H1 (cell line): ENCODE results near the gene MGME1. TPM values are rescaled to one million over a fixed set of nuclear protein-coding genes. Genes with fewer than 3 reads are reported as not detected.
A peak's percentile ranks its signal among the peaks of the same experiment; 100 is the strongest.

Experiments
- CTCF ChIA-PET: fragments of 300-600 bp; sonication (Branson Sonifier 250); formaldehyde crosslinking; loops from one replicate; lab custom pipeline; 2021; ENCODE audit not compliant: partially characterized antibody; lab: Charles Lee
- POLR2A ChIA-PET: fragments of 300-600 bp; sonication (Branson Sonifier 250); formaldehyde crosslinking; loops from one replicate; lab custom pipeline; 2021; ENCODE audit warnings: inconsistent platforms; ENCODE audit not compliant: partially characterized antibody; lab: Charles Lee
- DNase-seq, 2 experiments: peaks; one replicate each; pipeline versions ENCODE4 v3.0.0 to v3.0.0-alpha.2; 2010 to 2022; ENCODE audit warnings: low spot score in 2 of 2, low read depth in 1 of 2, mixed read lengths in 1 of 2
- FAIRE-seq: peaks from 2 replicates; lab custom pipeline; 2011; peaks lifted over from hg19 to GRCh38; lab: Jason Lieb, UNC
- H2AFZ ChIP-seq: 2 replicates; pipeline ENCODE4 v1.8.1; 2012; ENCODE audit warnings: low read length, inconsistent platforms
- H2AK5ac ChIP-seq: 2 replicates; pipeline ENCODE4 v1.6.1; 2013; ENCODE audit warnings: low read depth, low read length
- H2BK120ac ChIP-seq: replicated peaks from 2 replicates; pipeline ENCODE3; 2013; ENCODE audit warnings: low read depth, low read length, inconsistent platforms
- H2BK12ac ChIP-seq: 2 replicates; pipeline ENCODE4 v1.6.1; 2013; ENCODE audit warnings: low read depth, low read length
- H2BK15ac ChIP-seq: 2 replicates; pipeline ENCODE4 v1.6.1; 2013; ENCODE audit warnings: low read length
- H2BK20ac ChIP-seq: 2 replicates; pipeline ENCODE4 v1.6.1; 2013; ENCODE audit warnings: low read length
- H2BK5ac ChIP-seq: 2 replicates; pipeline ENCODE4 v1.6.1; 2013; ENCODE audit warnings: low read depth, low read length
- H3K14ac ChIP-seq: 2 replicates; pipeline ENCODE4 v1.6.1; 2013; ENCODE audit warnings: inconsistent platforms; ENCODE audit not compliant: insufficient read length
- H3K18ac ChIP-seq: 2 replicates; pipeline ENCODE4 v1.6.1; 2013; ENCODE audit warnings: low read length; ENCODE audit errors: extremely low read depth
- H3K23ac ChIP-seq: 2 replicates; pipeline ENCODE4 v1.6.1; 2013; ENCODE audit warnings: inconsistent platforms; ENCODE audit not compliant: insufficient read length
- H3K23me2 ChIP-seq: 2 replicates; pipeline ENCODE4 v1.6.1; 2013; ENCODE audit warnings: low read depth, low read length
- H3K27ac ChIP-seq: 2 replicates; pipeline ENCODE4 v1.6.1; 2011; ENCODE audit warnings: low read depth, low read length, inconsistent platforms
- H3K27me3 ChIP-seq, 4 experiments: replicated peaks in 1 of 4; 1 replicate in 1 of 4; 2 replicates in 3 of 4; pipeline versions ENCODE4 v1.6.1 to v1.8.1; 2011 to 2013; ENCODE audit warnings: low read length in 3 of 4, mild to moderate bottlenecking in 3 of 4, inconsistent platforms in 2 of 4, mixed read lengths in 2 of 4, moderate library complexity in 1 of 4; ENCODE audit not compliant: control insufficient read depth in 3 of 4, insufficient read depth in 3 of 4; ENCODE audit errors: extremely low read depth in 1 of 4
- H3K36me3 ChIP-seq, 4 experiments: 2 replicates each; pipeline versions ENCODE4 v1.6.1 to v1.8.1; 2011 to 2013; ENCODE audit warnings: mild to moderate bottlenecking in 4 of 4, low read length in 3 of 4, moderate library complexity in 2 of 4, control low read depth in 1 of 4, inconsistent platforms in 1 of 4; ENCODE audit not compliant: insufficient read depth in 4 of 4, control insufficient read depth in 2 of 4
- H3K4ac ChIP-seq: replicated peaks from 2 replicates; pipeline ENCODE3; 2013; ENCODE audit warnings: low read length, low read depth, mixed read lengths, inconsistent platforms; ENCODE audit not compliant: insufficient read length
- H3K4me1 ChIP-seq, 4 experiments: replicated peaks in 1 of 4; 1 replicate in 1 of 4; 2 replicates in 3 of 4; pipeline versions ENCODE4 v1.6.1 to v1.8.1; 2011 to 2013; ENCODE audit warnings: low read length in 3 of 4, inconsistent platforms in 2 of 4, mixed read lengths in 1 of 4; ENCODE audit not compliant: insufficient read depth in 4 of 4, control insufficient read depth in 3 of 4
- H3K4me2 ChIP-seq, 2 experiments: 2 replicates each; pipeline versions ENCODE4 v1.6.1 to v1.8.1; 2011 to 2013; ENCODE audit warnings: low read depth in 2 of 2, low read length in 2 of 2, control low read depth in 1 of 2, inconsistent platforms in 1 of 2, mild to moderate bottlenecking in 1 of 2; ENCODE audit not compliant: insufficient read depth in 1 of 2
- H3K4me3 ChIP-seq, 4 experiments: fragments of 200-600, 300-600 bp in 1 of 4; sonication (generic), shearing (Covaris generic), sonication (Bioruptor Twin) in 1 of 4; 2 replicates each; pipeline versions ENCODE4 v1.5.1 to v1.8.1; 2011 to 2016; ENCODE audit warnings: low read length in 4 of 4, low read depth in 3 of 4, control low read depth in 2 of 4, inconsistent platforms in 2 of 4, mild to moderate bottlenecking in 2 of 4, mixed read lengths in 1 of 4, moderate library complexity in 1 of 4; ENCODE audit not compliant: insufficient read depth in 2 of 4; ENCODE audit errors: extremely low read depth in 1 of 4
- H3K56ac ChIP-seq: replicated peaks from 2 replicates; pipeline ENCODE3; 2013; ENCODE audit warnings: low read depth, mild to moderate bottlenecking, mixed read lengths, low read length, inconsistent platforms; ENCODE audit not compliant: insufficient read length
- H3K79me1 ChIP-seq: 2 replicates; pipeline ENCODE4 v1.6.1; 2013; ENCODE audit warnings: low read depth, low read length, control low read depth
- H3K79me2 ChIP-seq, 2 experiments: 2 replicates each; pipeline versions ENCODE4 v1.6.1 to v1.8.1; 2012 to 2013; ENCODE audit warnings: low read length in 2 of 2, mild to moderate bottlenecking in 2 of 2, inconsistent platforms in 1 of 2; ENCODE audit not compliant: insufficient read depth in 2 of 2, control insufficient read depth in 1 of 2
- H3K9ac ChIP-seq, 4 experiments: replicated peaks in 1 of 4; 1 replicate in 1 of 4; 2 replicates in 3 of 4; pipeline versions ENCODE4 v1.6.1 to v1.8.1; 2011 to 2013; ENCODE audit warnings: low read depth in 3 of 4, low read length in 3 of 4, control low read depth in 2 of 4, mild to moderate bottlenecking in 2 of 4, moderate library complexity in 2 of 4, inconsistent platforms in 1 of 4; ENCODE audit errors: extremely low read depth in 1 of 4
- H3K9me3 ChIP-seq, 2 experiments: 2 replicates each; pipeline versions ENCODE4 v1.6.1 to v1.8.1; 2012 to 2013; ENCODE audit warnings: mild to moderate bottlenecking in 2 of 2, moderate library complexity in 2 of 2, control low read depth in 1 of 2, inconsistent platforms in 1 of 2, low read depth in 1 of 2, low read length in 1 of 2, mixed read lengths in 1 of 2; ENCODE audit not compliant: insufficient read depth in 2 of 2
- H4K20me1 ChIP-seq, 2 experiments: replicated peaks in 1 of 2; 2 replicates each; pipeline versions ENCODE3 to v1.8.1; 2011 to 2013; ENCODE audit warnings: inconsistent platforms in 2 of 2, low read length in 2 of 2, mild to moderate bottlenecking in 1 of 2; ENCODE audit not compliant: insufficient read depth in 2 of 2, control insufficient read depth in 1 of 2
- H4K5ac ChIP-seq: 2 replicates; pipeline ENCODE4 v1.6.1; 2013; ENCODE audit warnings: low read length, low read depth, mixed read lengths, inconsistent platforms; ENCODE audit not compliant: insufficient read length
- H4K8ac ChIP-seq: 2 replicates; pipeline ENCODE4 v1.8.0; 2013; ENCODE audit warnings: mild to moderate bottlenecking, moderate library complexity, low read length, inconsistent platforms; ENCODE audit not compliant: insufficient read depth; ENCODE audit errors: extremely low read depth
- H4K91ac ChIP-seq: replicated peaks from 2 replicates; pipeline ENCODE3; 2013; ENCODE audit warnings: low read length, mixed read lengths, inconsistent platforms; ENCODE audit not compliant: insufficient read length
- ASH2L ChIP-seq: fragments of 200-600, 300-600 bp; sonication (generic); IDR thresholded peaks from one replicate; pipeline ENCODE4 v1.7.1; 2017; ENCODE audit warnings: low read length
- ATF2 ChIP-seq: IDR thresholded peaks from 2 replicates; pipeline ENCODE4 v1.6.1; 2012; ENCODE audit warnings: low read length, inconsistent platforms
- CEBPB ChIP-seq: IDR thresholded peaks from 2 replicates; pipeline ENCODE4 v1.6.1; 2012; ENCODE audit warnings: low read depth, low read length
- RFX5 ChIP-seq: IDR thresholded peaks from 2 replicates; pipeline ENCODE4 v1.6.1; 2011; ENCODE audit warnings: low read depth, low read length, improper control_type of control experiment, borderline replicate concordance
- SIN3A ChIP-seq, 2 experiments: IDR thresholded peaks in 1 of 2; conservative IDR thresholded peaks in 1 of 2; 2 replicates each; pipeline ENCODE4 v1.6.1; 2011 to 2012; ENCODE audit warnings: low read length in 2 of 2, improper control_type of control experiment in 1 of 2, low read depth in 1 of 2, mild to moderate bottlenecking in 1 of 2
- WGBS, 2 experiments: shearing (Covaris generic) in 1 of 2; methylation state at CpG; one replicate each; pipeline versions ENCODE4 v1.1.6 to v1.1.7; 2013 to 2015; ENCODE audit warnings: low lambda C conversion rate in 2 of 2, mixed read lengths in 2 of 2, inconsistent platforms in 1 of 2, low coverage in 1 of 2, missing lambda C conversion rate in 1 of 2; ENCODE audit not compliant: insufficient replicate concordance in 2 of 2, insufficient coverage in 1 of 2, insufficient read length in 1 of 2; ENCODE audit errors: extremely low coverage in 1 of 2, missing lambda C conversion rate in 1 of 2; 5-methylcytosine and 5-hydroxymethylcytosine counted together
- polyA plus RNA-seq, 7 experiments: library from polyadenylated mRNA; depleted of rRNA in 3 of 7; stranded (reverse) in 5 of 7; unstranded in 2 of 7; fragments of >200 nt in 5 of 7; fragments of 200-250 nt in 2 of 7; gene quantifications; 1 replicate in 5 of 7; 2 replicates in 1 of 7; 4 replicates in 1 of 7; pipeline versions ENCODE4 v1.2.1 to v1.2.3, GENCODE V29; 2011 to 2013; ENCODE audit warnings: missing spikeins in 2 of 7, mixed read lengths in 2 of 7
- total RNA-seq: library from RNA; stranded (reverse); fragmentation: NEBNext Ultra II Directional; extraction: Animal tissue kit (Norgen Biotek cat#: 25700); gene quantifications from 2 replicates; pipeline ENCODE4 v1.2.1, GENCODE V29; 2021

MGME1 gene
- total and polyA plus RNA-seq, 2 of the 8 experiments (the other 6 are each of a cell fraction or from before 2014, with no cell fraction given) = 27.7 to 59.0 TPM

GRCh38 chr20:17946572-17947473 lies 22.0 kb upstream of the MGME1 start:
- Histone ChIP-seq H3K9ac (no peak overlapping the region), H3K56ac (no peak overlapping the region), H3K23ac (no peak overlapping the region), H3K36me3 (peaks cover 64 to 99% (median 95%) of the 10 kb centered on the region in 4 experiments), H3K27me3 (no peaks in the 10 kb centered on the region), H3K4me3 (no peak overlapping the region), H3K4ac (no peak overlapping the region), H4K5ac (no peak overlapping the region), H2BK5ac (no peak overlapping the region), H4K91ac (no peak overlapping the region), H2BK12ac (no peak overlapping the region), H4K8ac (no peak overlapping the region), H3K23me2 (no peaks in the 10 kb centered on the region), H2BK120ac (no peak overlapping the region), H4K20me1 (peaks cover 7 to 30% of the 10 kb centered on the region in 2 experiments), H3K79me2 (peaks cover 0 to 59% of the 10 kb centered on the region in 2 experiments; a peak in 3 of 4 replicates), H2BK15ac (no peak overlapping the region), H3K9me3 (no peaks in the 10 kb centered on the region), H3K18ac (no peak overlapping the region), H2BK20ac (no peak overlapping the region), H2AK5ac (no peak overlapping the region), H3K27ac (no peak overlapping the region), H3K79me1 (no peaks in the 10 kb centered on the region; the same call in 1 of the 2 replicates), H3K4me1 (no peaks in the 10 kb centered on the region), H3K4me2 (no peak overlapping the region), H2AFZ (no peak overlapping the region), H3K14ac (no peak overlapping the region)
- ChIA-PET CTCF (interaction anchor here (1.6 to 4.5 kb wide), 3 partner anchors 8 to 50 kb away, joined by 3 to 25 read pairs (median 7); no protein-coding TSS in a partner anchor), POLR2A (interaction anchor here (0.5 to 7.3 kb wide), 8 partner anchors 8 to 294 kb away, joined by 3 to 65 read pairs (median 4); partner anchors contain the start of genes MGME1 and SNX5)
- no peak for TF ChIP-seq RFX5
- TF ChIP-seq SIN3A (conservative IDR thresholded peaks at IDR 0.05 in 1 of 2, IDR thresholded peaks at IDR 0.05 in 1 of 2; ENCODE audit: low read depth in 1 of 2, low read length in 2 of 2) = no peak
- TF ChIP-seq CEBPB = no peak
- no peak for TF ChIP-seq ATF2
- TF ChIP-seq ASH2L = no peak
- FAIRE-seq (peak; percentile 24), DNase-seq (no peak)
- WGBS, 2 experiments = 90% methylated on average over 6 of the region's 6 CpGs; no CpG with 5 or more reads in 1 of the 2 experiments
